ENCODE measurements around the gene DIPK1C. TPM values are rescaled to one million over a fixed set of nuclear protein-coding genes. Genes with fewer than 3 reads are reported as not detected.

Gene DIPK1C
- total and polyA plus RNA-seq, 9 of the 15 experiments (the other 6 are each of a cell fraction or from before 2014, with no cell fraction given) = 0.04 to 0.32 (median 0.15) TPM; not detected in 2

GRCh38 chr18:74493689-74494088, 36.6 kb upstream of the DIPK1C start:
- peak in 1 of 4 experiments; percentile 46 for DNase-seq (ENCODE audit: extremely low read depth in 1 of 4, low spot score in 3 of 4)
- H2AFZ ChIP-seq (ENCODE audit: low read depth, low read length) = no peak overlapping the region
- no peaks in the 10 kb centered on the region for H3K27me3 ChIP-seq (ENCODE audit: control insufficient read depth in 2 of 2, insufficient read depth in 2 of 2, low read length in 2 of 2)
- H3K9ac ChIP-seq (ENCODE audit: insufficient read depth in 1 of 2, low read depth in 2 of 2, low read length in 2 of 2) = no peak overlapping the region
- peaks cover 25% of the 10 kb centered on the region for H3K79me2 ChIP-seq (ENCODE audit: control insufficient read depth, insufficient read depth, low read length)
- intact Hi-C loops (cut with micrococcal nuclease) = loop anchor here (1.0 to 5.0 kb wide), 2 partner anchors 140 to 296 kb away; no protein-coding TSS in a partner anchor
- no peak for ATAC-seq
- no peak overlapping the region for H3K27ac ChIP-seq (ENCODE audit: extremely low read depth, low read depth, low read length)
- H3K9me1 ChIP-seq (ENCODE audit: control insufficient read depth, insufficient read depth, low read length) = no peaks in the 10 kb centered on the region
- H3K36me3 ChIP-seq (ENCODE audit: control insufficient read depth, insufficient read depth, low read length) = peaks cover 17% of the 10 kb centered on the region; the same call in 2 of the 3 replicates
- H4K20me1 ChIP-seq (replicated peaks; ENCODE audit: control insufficient read depth, insufficient read depth, low read length) = no peaks in the 10 kb centered on the region
- in situ Hi-C loops (cut with MboI) = no loop called here
- H3K4me1 ChIP-seq (replicated peaks in 1 of 2; ENCODE audit: control insufficient read depth in 2 of 2, insufficient read depth in 2 of 2, low read length in 2 of 2) = peaks cover 10 to 20% of the 10 kb centered on the region in 2 experiments; a peak in 4 of 5 replicates
- POLR2A ChIA-PET = no interaction called here
- BruUV-seq (replicated peaks) = no TSS peak
- H3K4me3 ChIP-seq = no peak overlapping the region
- H3K9me3 ChIP-seq (replicated peaks; ENCODE audit: control insufficient read depth, insufficient read depth, low read depth, low read length) = no peaks in the 10 kb centered on the region
- FAIRE-seq = no peak
- no peak overlapping the region for H3K4me2 ChIP-seq (ENCODE audit: insufficient read depth, low read length)
- CTCF ChIA-PET (ENCODE audit: low intra/inter-chr PET ratio) = interaction anchor here (0.6 kb wide), 2 partner anchors 34 to 140 kb away, joined by 3 read pairs; no protein-coding TSS in a partner anchor
- 56% methylated on average over 1 of the region's 1 CpG for WGBS (ENCODE audit: insufficient coverage, low coverage, missing lambda C conversion rate)
- TF ChIP-seq REST (IDR thresholded peaks at IDR 0.05; ENCODE audit: borderline replicate concordance) = peak; percentile 39; the same call in 1 of the 2 replicates
- TF ChIP-seq REST (CRISPR knock-in tag; IDR thresholded peaks at IDR 0.05; ENCODE audit: low read depth) = no peak
- TF ChIP-seq NFE2L1 (tag; IDR thresholded peaks at IDR 0.05; ENCODE audit: borderline replicate concordance, low read depth) = no peak
- TF ChIP-seq RAD21 (CRISPR knock-in tag; conservative IDR thresholded peaks at IDR 0.05 in 1 of 2, IDR thresholded peaks at IDR 0.05 in 1 of 2) = peak; percentile 44 to 60; a peak in 3 of 4 replicates
- TF ChIP-seq, protein P1, sequence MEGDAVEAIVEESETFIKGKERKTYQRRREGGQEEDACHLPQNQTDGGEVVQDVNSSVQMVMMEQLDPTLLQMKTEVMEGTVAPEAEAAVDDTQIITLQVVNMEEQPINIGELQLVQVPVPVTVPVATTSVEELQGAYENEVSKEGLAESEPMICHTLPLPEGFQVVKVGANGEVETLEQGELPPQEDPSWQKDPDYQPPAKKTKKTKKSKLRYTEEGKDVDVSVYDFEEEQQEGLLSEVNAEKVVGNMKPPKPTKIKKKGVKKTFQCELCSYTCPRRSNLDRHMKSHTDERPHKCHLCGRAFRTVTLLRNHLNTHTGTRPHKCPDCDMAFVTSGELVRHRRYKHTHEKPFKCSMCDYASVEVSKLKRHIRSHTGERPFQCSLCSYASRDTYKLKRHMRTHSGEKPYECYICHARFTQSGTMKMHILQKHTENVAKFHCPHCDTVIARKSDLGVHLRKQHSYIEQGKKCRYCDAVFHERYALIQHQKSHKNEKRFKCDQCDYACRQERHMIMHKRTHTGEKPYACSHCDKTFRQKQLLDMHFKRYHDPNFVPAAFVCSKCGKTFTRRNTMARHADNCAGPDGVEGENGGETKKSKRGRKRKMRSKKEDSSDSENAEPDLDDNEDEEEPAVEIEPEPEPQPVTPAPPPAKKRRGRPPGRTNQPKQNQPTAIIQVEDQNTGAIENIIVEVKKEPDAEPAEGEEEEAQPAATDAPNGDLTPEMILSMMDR (IDR thresholded peaks at IDR 0.05 in 2 of 3, conservative IDR thresholded peaks at IDR 0.05 in 1 of 3; ENCODE audit: insufficient read depth in 2 of 3, low read depth in 1 of 3, low read length in 3 of 3) = peak; percentile 45 to 59 (median 46); a peak in 5 of 6 replicates
